Fibroblast of the aortic adventitia (primary cell): ENCODE data around the gene PPP5C. TPM values are rescaled to one million over a fixed set of nuclear protein-coding genes. Genes with fewer than 3 reads are reported as not detected.

ENCODE experiments used
- DNase-seq: peaks from one replicate; pipeline ENCODE4 v3.0.0-alpha.2; 2010; ENCODE audit warnings: low read depth
- H3K4me3 ChIP-seq: 2 replicates; pipeline ENCODE4 v1.5.1; 2011; ENCODE audit warnings: low read depth, mild to moderate bottlenecking, control low read depth, low read length, moderate library complexity
- total RNA-seq: library from RNA; depleted of rRNA; stranded (reverse); fragments of >200 nt; gene quantifications from 2 replicates; pipeline ENCODE4 v1.2.3, GENCODE V29; 2012; ENCODE audit warnings: low replicate concordance
- TF ChIP-seq, protein P1 (sequence below): IDR thresholded peaks from 2 replicates; pipeline ENCODE4 v1.5.1; 2011; ENCODE audit warnings: mild to moderate bottlenecking, low read length, control low read depth, inconsistent platforms; ENCODE audit not compliant: insufficient read depth

The PPP5C gene
- total RNA-seq, 1 donor: 52.4 TPM

- TF ChIP-seq, protein P1, sequence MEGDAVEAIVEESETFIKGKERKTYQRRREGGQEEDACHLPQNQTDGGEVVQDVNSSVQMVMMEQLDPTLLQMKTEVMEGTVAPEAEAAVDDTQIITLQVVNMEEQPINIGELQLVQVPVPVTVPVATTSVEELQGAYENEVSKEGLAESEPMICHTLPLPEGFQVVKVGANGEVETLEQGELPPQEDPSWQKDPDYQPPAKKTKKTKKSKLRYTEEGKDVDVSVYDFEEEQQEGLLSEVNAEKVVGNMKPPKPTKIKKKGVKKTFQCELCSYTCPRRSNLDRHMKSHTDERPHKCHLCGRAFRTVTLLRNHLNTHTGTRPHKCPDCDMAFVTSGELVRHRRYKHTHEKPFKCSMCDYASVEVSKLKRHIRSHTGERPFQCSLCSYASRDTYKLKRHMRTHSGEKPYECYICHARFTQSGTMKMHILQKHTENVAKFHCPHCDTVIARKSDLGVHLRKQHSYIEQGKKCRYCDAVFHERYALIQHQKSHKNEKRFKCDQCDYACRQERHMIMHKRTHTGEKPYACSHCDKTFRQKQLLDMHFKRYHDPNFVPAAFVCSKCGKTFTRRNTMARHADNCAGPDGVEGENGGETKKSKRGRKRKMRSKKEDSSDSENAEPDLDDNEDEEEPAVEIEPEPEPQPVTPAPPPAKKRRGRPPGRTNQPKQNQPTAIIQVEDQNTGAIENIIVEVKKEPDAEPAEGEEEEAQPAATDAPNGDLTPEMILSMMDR: no peak
- H3K4me3 ChIP-seq: no peak overlapping the region
- DNase-seq: no peak
These were observed 7.0 kb downstream of the PPP5C start for GRCh38 chr19:46353730-46354528.

DNA sequence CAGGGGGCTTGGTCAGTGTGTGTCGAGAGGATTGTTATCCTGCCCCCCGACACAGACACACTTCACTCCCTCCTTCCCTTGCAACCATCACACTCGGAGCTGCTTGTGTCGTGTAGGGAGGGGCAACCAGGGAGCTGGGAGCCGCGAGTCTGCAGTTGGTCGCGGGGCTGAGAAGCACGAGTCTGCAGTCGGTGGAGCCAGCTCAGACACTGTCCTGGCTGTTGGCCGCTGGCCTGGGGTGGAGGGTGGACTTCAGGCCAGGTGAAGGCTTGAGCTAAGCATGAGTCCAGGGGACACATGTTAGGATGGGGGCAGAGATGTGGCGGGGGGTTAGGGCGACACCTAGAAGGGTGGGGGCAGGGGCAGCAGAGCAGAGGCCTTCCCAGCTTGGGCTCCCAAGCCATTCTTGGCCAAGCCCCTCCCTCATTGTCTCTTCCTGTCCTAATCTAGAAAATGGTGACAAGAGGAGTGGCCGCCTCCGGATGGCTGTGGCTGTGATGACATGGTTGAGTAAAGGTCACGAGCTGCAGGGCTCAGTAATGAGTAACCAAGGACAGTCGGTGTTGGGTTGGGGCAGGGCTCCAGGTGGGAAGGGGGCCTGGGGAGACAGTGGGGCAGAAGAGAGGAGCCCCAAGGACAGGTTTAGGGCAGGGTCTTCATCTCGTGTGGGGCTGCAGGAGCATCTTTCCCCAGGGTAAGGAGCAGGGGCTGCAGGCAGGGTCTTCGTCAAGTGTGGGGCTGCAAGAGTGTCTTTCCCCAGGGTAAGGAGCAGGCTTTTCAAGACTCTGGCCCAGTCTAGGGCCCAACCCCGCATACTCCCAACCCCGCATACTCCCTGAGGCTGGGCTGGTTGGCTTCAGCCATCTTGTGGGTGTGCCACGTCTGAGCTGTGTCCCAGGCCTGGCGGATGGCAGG, 8.6 kb downstream of the PPP5C start:
- H3K4me3 ChIP-seq: no peak overlapping the region
- TF ChIP-seq, protein P1: no peak
- DNase-seq: no peak

- H3K4me3 ChIP-seq: no peak overlapping the region
- DNase-seq: no peak
- TF ChIP-seq, protein P1: no peak
These were observed 9.5 kb downstream of the PPP5C start for GRCh38 chr19:46356149-46357055.

GRCh38 chr19:46357846-46358583, 11.1 kb downstream of the PPP5C start:
- no peak overlapping the region for H3K4me3 ChIP-seq
- DNase-seq: peak; percentile 46
- TF ChIP-seq, protein P1: no peak

DNA sequence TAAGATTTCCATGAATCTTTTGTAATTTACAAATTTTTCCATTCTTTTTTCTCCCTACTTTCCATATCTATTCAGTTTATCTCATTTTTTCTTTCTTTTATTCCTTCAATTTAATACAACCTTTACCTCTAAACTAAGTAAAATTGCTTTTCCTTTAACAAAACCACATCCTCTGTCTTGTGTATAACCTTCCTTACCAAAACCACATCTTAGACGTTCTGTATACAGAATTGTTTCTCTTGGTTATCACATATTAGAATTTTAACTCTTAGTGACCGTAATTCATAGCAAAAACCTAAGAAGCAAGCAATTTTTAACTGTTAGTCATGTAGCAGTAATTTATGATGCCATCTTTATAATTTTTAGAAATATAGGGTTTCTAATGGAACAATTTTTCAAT, 15.0 kb downstream of the PPP5C start:
- TF ChIP-seq, protein P1: no peak
- H3K4me3 ChIP-seq: no peak overlapping the region
- no peak for DNase-seq
